HG03159 (cell line): ENCODE results near the gene COL6A1.
"Not testable (repeated sequence)": the region's sequence is repeated elsewhere in the genome, so short reads cannot be mapped to it uniquely, and the experiment has no call there.

Source experiments
- ATAC-seq: cut with Tn5 transposase; IDR thresholded peaks from one replicate; pipeline ENCODE4 v1.9.1; 2021; ENCODE audit warnings: mild to moderate bottlenecking, moderate library complexity; ENCODE audit not compliant: unreplicated experiment

COL6A1 gene

DNA sequence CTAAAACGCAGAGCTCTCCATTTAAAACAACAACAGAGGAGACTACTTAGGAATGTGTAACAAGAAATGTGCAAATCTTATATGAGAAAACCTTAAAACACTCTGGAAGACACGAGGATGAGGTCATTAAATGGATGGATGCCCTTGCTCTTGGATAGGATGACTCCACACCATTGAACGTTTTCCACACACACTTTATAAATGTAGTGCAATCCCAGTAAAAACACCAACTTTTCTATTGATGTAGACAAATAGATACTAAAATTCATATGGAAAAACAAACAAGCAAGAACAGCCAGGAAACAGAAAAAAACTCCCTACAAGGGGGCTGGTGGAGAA lies 18.4 kb upstream of the COL6A1 start:
- ATAC-seq = no peak

DNA sequence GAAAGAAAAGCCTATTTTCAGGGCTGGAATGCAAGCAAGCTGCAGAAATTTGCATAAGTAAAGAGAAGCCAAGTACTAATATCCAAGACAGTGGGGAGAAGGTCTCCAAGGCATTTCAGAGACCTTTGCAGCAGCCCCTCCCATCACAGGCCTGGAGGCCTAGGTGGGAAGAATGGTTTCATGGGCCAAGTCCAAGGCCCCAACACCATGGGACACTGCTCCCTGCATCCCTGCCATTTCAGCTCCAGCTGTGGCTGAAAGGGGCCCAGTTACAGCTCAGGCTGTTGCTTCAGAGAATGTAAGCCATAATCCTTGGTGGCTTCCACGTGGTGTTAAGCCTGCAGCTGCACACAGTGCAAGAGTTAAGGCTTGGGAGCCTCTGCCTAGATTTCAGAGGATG lies 16.9 kb upstream of the COL6A1 start:
- no peak for ATAC-seq

- no peak for ATAC-seq
These were observed 16.3 kb upstream of the COL6A1 start for GRCh38 chr21:45965084-45965809.

DNA sequence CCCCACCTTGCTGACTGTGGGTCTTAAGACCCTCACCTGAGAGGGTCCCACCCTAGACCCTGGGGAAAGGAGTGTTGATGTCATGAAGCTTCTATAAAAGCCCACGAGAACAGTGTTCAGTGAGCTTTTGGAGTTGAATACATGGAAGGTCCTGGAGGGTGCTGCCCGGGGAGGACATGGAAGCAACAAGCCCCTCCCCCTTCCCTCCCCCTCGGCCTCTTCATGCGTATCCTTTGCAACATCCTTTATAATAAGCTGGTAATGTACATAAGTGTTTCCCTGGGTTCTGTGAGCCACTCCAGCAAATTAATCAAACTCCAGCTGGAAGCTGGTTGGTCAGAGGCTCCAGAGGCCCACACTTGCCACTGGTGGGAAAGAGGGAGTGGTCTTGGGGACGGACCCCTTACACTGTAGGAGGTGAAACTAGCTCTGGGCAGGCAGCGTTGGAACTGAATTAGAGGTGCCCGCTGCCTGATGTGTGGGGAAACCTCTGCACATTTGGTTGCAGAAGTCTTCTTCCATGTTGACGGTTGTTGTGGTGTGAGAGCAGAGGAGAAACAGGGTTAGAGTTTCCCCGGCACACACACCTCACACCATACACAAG lies 14.7 kb upstream of the COL6A1 start:
- ATAC-seq = no peak

DNA sequence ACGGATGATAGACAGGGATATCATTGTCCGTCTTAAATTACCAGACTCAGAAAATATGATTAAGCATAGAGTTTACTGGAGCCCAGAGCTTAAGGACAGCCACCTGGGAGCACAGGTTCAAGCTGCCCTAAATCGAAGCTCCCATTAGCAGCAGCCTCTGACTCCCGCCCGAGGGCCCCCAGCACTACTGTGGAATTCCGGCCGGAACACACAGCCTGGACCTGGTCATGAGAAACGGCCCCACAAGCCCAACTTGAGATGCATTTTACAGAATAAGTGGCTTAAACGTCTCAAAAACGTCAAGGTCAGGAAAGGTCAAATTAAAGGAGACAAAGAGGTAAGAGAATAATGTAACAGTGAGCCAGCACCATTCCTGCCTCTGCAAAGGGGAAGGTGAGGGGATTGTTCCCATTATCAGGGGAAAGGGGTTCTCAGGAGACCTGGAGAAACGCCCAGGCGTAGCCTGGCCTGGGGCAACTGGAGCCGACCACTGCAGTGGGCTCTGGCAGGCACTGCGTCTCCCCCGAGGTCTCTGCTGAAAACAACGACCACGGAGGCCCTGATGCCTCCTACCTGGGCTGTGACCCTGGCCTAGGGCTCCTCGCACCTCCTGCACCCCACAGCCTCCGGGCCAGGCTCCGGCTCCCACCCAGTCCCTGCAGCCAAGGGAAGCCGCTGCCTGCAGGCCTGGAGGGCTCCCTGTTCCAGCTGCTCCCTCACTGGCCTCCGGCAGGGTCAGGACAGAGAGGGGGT lies 11.5 kb upstream of the COL6A1 start:
- ATAC-seq = no peak

DNA sequence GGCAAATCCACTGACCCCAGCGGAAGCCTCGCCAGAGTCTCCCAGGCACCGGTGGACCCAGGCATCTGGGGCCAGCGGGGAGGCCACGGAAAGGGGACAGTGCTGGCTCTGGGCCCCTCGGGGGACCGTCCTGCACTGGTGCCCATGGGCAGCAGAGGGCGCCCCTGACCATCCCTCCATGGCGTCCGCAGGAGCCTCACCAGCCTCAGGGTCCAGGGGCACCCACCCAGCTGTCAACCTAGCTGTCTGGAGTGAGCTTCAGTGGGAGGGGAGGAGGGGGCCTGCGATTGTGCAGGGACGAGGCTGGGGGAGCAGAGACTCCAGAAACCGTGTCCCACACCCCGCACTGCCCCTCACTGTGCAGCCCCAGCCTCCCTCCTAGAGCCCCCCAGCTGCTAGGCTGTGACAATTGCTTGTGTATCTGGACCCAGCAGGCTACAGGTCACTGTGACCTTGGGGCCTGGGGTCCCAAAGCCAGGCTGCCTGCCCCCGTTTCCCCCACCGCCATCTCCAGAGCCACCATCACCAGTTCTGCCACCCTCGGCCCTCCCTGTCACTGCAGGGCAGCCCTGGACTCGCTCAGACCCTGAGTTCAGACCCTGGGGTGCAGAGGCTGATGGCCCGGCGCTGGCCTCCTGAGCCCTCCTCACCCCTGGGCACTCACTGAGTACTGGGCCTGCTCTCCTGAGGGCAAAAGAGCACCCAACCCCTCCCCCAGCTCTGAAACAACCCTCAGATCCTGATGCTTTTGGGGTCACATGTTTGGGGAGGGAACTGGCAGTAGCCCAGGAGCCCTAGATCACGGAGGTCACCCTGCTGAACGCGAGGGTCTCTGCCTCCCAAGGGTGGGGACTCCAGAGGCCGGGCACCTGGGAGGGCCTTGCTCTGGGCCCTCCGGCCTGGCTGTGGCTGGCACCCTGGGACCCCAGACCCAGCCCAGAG lies 10.6 kb upstream of the COL6A1 start:
- ATAC-seq = no peak

DNA sequence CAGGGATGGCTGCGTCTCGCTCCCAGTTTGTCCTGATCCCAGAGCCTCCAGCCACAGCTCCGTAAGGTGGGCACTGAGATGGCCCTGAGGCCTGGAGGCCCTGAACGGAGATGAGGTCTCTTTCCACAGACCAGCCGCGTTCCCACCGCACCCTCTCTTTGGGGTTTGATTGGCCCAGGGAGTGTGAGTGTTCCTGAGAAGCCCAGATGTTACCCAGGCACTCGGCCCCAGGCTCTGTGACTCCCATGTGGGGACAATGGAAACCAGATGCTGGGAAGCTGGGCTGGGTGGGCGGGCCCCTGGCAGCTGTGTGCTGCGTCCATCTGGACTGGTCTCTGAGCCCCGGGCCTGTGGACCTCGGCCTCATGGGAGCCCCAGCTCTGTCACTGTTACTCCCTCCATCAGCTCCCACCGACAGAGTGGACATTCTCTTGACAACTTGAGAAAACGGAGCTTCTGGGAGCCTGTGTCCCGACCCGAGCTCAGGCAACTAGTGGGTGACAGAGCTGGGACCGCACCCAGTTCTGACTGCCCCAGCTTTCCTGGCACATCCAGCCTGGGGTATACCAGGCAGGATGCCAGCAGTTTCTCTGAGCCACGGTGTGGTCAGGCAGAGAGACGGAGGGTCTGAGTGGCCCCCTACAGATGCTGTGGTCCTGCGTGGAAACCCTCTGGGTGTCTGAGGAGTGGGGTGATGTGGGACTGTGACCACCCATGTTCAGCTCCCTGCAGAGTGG lies 9.8 kb upstream of the COL6A1 start:
- ATAC-seq = no peak

DNA sequence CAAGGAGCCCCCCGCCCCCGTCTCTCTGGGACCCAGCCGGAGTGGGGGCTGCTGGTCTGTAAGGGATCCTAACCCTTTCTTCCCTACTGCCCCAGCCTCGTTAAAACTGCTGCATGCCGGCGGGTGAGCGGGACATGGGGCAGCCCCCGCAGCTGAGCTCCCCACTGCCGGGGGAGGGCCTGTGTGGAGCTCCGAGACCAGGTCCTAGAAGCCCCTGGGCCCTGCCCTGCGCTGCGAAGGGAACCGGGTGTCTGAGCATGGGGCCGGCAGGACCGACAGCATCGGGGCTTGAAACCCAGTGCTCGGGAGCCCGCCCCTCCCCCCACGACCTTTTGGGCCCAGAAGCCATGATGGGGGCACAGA lies 9.2 kb upstream of the COL6A1 start:
- no peak for ATAC-seq

DNA sequence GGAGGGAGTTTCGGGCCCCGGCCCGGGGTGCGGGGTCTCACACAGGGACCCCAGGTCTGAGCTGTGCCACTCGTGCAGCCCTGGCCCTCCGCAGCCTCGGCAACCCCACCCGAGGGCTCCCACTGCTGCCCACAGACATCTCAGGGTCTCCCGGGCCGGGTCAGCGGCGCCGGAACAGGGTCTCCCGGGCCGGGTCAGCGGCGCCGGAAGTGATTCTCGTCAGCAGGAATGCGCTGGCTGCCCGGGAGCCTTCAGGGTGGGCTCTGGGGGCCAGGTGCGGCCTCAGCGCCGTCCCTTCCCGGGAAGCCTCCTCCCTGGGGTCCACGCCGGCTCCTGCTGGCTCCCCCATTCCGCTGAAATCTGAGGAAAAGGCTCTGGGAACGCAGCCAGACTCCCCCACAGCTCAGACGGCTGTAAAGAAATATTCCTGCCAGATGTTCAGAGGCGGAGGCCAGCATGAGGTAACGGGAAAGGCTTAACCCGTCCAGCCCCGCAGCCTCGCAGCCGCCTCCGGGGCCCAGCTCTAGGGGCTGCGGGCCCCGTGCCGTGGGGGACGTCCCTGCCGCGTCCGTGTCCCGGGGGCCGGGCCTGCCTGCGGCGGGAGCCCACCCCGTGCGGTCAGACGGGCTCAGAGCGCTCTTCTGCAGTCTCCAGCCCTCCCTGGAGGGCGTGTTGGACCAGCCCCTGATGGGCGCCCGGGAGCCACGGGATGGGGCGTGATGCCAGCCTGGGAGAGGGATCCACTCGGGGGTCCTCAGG lies 8.7 kb upstream of the COL6A1 start:
- no peak for ATAC-seq

DNA sequence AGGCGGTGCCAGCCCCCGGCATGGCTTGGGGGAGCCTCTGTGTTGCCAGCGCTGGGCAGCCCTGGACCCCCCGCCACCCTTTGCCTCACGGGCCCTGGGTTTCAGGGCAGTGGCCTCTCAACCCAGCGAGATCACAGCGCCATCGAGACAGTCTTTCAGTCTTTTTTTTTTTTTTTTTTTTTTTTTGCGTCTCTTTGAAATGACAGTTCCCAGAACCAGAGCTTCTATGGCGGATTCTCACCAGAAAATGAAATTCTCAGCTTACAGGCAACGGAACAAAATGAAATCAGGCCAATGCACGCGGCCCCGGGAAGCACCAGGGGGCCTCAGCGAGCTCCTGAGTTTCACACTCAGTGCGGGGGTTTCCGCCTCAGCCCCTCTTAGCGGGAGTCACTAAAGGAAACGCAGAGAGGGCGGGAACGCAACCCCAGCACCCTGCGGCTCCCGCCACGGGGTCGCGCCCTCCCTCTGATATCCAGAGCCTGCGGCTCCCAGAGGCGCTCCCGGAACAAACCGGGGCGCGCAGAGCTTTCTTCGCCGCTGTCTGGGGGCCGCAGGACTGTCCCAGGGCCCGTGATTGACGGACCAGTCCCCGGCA lies 8.0 kb upstream of the COL6A1 start:
- ATAC-seq = peak; percentile 60

DNA sequence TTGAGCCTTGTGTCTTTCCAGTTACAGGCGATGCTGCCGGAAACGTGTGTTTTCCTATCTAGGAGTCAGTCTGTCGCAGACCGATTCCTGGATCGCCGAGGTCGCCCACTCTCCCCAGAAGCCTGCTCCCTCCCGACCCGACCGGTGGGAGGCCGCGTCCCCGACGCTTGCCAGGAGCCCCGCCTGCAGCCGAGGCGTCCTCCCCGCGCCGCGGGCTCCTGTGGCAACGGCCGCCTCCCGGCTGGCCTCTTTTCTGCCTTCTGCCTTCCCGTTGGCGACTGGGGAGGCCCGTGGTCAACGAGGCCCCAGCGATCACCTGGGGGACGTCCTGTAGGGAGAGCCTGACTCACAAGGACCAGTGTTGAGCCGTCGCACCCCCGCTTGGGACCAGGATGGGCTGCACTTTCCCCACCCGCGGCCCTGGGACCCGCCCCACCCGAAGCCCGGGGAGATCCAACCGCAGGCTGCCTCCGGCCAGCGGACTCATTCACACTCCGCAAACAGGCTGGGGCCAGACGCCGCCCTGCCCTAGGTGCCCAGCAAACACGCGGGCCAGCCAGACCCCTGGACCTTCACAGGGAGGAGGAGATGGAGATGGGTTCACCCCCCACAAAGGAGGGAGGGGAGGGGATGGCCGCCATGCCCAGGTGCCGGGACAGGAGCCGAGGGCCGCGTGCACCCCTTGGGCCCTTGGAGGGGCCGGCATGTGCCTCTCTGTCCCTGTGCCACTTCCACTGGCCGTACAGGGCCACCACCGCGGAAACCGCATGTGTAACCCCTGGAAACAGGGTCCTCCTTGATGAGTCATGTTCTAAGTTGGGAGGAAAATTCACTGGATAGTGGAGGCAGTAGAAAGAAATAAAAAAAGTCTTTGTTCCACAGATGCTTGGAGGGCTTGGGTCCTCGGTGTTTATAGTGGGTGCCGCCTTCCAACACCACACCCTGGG lies 7.2 kb upstream of the COL6A1 start:
- ATAC-seq = peak; percentile 28

DNA sequence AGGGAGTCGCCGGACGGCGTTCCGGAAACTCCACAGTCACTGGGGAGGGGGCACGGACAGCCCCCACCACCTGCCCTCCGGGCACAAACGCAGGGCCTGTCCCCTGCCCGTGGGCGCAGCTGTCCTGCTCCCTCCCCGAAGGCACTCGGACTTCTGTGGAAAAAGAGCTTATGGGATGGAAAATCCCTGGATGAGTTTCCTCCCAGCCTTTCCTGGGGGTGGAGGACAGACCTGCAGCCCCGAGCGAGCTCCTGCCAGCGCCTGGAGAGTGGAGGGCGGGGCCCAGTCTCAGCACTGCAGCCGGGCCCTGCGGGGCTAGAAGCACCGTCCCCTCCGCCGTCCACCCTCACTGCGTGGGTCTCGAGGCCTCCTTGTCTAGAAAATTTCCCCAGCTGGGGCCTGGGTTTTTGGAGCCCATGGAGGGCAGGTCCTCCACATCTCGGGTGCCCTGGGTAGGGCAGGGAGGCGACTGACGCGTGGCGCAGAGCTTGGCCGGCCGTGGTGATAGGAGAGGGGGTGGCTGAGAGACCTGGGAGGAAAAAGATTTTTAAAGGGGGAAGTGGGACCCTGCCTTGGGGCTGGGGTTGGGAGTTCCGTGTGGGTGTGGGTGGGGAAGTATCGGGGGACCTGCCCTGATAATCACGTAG lies 6.4 kb upstream of the COL6A1 start:
- ATAC-seq = no peak

DNA sequence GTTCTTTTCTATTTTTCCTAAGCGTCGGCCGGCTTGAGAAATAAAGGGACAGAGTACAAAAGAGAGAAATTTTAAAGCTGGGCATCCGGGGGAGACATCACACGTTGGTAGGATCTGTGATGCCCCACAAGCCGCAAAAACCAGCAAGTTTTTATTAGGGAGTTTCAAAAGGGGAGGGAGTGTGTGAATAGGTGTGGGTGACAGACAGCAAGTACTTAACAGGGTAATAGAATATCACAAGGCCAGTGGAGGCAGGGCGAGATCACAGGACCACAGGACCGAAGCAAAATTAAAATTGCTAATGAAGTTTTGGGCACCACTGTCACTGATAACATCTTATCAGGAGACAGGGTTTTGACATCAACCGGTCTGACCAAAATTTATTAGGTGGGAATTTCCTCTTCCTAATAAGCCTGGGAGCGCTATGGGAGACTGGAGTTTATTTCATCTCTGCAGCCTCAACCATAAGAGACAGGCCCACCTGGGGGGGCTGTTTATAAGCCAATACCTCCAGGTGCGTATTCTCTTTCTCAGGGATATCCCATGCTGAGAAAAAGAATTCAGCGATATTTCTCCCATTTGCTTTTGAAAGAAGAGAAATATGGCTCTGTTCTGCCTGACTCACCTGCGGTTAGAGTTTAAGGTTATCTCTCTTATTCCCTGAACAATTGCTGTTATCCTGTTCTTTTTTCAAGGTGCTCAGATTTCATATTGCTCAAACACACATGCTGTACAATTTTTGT lies 5.7 kb upstream of the COL6A1 start:
- ATAC-seq = not testable (repeated sequence)

GRCh38 chr21:45976701-45977311 lies 4.8 kb upstream of the COL6A1 start:
- no peak for ATAC-seq

DNA sequence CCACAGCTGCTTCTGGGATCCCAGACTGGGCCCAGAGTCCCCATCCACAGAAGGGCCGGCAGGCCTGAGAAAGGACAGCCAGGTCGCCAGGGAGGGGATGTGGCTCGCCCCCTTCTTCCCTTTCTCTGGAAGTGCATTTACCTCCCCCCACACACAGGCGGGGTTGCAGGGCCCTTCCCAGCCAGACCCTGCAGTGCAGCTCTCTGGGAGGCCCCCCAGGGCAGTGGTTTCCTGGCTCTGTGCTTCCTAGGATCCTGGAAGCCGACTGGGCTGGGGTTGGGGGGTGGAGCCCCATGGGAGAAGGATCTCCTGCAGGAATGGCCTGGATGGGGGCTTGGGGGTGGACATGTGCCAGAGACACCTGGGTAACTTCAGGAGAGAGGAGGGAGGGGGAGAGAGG lies 4.2 kb upstream of the COL6A1 start:
- no peak for ATAC-seq

DNA sequence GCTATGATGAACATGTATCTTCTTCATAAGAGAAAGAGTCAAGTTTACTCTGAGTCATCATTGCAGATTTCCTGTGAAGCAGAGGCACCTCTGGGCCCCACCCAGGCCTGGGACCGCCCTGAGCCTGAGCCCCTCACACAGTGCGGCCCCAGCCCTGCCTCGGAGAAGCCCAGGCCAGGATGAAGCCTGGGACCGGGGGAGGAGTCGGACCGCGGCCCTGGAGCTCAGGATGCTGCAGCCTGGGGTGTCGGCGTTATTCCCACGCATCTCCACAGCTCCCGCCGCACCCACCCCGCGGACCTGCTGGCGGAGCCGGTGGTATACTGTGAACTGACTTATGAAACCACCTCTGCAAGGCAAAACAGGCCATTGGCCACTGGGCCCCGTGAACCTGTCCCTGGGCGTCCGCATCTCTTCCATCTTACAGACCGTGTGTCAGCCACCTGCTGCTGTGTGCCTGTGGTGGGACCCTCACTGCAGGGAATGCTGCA lies 2.4 kb upstream of the COL6A1 start:
- ATAC-seq = no peak

- ATAC-seq = no peak
These were observed 1.9 kb upstream of the COL6A1 start for GRCh38 chr21:45979651-45980050.
